Limb (tissue), 2 donors: ENCODE results near the gene TBXAS1.

ENCODE experiments used
- DNase-seq, 2 donors: peaks; one replicate each; pipeline ENCODE4 v3.0.0-alpha.2; 2016; ENCODE audit errors: extremely low spot score in 2 of 2

The TBXAS1 gene

GRCh38 chr7:139854124-139854511, 25.1 kb downstream of the TBXAS1 start:
- no peak for DNase-seq

- DNase-seq = no peak
Measured at GRCh38 chr7:139854803-139855497, 25.9 kb downstream of the TBXAS1 start.

DNA sequence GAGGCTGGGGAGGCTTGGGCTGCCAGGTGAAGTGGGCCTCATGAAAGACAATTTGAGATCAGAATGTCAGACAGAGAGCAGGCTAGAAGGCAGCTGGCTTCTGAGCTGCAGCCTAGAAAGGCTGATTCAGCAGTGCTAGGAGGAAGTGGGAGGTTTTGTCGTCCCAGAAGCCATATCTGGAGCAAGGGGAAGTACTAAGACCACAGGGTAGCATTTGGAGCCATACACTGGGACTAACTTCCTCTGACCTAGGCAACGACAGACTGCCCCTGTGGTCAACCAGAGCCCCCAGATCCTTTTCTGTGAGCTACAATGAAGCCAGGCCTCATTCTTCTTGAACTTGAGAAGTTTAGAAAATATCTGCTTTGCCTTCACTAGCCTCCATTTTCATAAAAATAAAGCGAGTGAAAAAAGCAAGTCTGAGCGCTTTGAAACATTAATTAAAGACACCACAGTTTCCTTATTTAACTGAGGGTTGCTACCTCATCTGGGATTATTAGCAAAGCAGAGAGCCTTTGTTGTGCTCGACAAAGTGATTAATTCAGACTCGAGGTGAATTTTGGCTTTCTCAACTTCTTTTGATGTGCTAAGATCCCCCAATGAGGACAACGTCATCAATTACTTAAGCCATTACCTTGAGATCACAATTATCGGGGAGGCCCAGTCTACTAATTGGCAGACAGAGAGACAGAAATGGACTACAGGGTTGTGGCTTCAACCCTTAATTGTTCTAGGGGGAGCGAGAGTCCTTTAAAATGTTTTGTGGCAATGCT, 26.6 kb downstream of the TBXAS1 start:
- no peak for DNase-seq

DNA sequence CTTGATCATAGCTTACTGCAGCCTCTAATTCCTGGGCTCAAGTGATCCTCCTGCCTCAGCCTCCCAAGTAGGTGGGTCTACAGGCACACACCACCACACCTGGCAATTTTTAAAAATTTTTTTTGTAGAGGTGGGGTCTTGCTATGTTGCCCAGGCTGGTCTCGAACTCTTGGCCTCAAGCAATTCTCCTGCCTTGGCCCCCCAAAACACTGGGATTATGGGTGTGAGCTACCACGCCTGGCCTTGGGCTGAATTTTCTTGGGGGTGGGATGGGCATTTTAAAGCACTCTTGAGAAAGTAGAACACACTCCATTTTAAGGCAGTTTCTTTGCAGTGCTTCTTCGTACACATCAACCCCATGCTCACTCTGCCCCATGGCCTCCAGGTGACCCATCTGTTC, 28.7 kb downstream of the TBXAS1 start:
- DNase-seq = no peak

DNA sequence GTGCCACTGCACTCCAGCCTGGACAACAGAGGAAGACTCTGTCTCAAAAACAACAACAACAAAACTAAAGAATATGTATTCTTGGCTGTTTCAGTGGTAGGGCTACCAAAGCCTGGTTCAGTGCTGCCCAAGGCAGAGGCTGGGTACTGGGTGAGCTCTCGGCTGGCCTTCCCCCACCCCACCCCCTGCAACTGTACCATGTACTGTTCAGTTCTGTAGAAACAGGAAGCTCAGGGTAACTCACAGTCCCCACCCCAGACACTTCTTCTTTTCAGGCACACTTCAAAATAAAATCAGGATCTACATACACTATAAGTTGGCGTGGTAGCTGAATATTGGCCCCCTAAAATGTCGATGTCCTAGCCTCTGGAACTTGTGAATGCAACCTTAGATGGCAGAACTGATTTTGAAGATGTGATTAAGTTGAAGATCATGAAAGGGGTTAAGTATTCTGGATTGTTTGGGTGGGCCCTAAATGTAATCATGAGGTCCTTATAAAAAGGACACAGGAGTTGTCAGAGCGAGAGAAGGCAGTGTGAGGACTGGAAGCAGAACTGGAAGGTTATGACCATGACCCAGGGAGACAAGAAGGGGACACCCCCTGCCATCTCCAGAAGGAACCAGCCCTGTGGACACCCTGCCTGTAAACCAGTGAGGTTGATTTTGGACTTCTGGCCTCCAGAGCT, 31.2 kb downstream of the TBXAS1 start:
- DNase-seq = no peak

- no peak for DNase-seq
Measured at GRCh38 chr7:139861803-139862202, 32.7 kb downstream of the TBXAS1 start.

- DNase-seq = no peak
Measured at GRCh38 chr7:139866047-139866837, 37.2 kb downstream of the TBXAS1 start.

- no peak for DNase-seq
Measured at GRCh38 chr7:139867847-139868246, 38.8 kb downstream of the TBXAS1 start.

- DNase-seq = no peak
Measured at GRCh38 chr7:139869886-139870285, 40.8 kb downstream of the TBXAS1 start.

DNA sequence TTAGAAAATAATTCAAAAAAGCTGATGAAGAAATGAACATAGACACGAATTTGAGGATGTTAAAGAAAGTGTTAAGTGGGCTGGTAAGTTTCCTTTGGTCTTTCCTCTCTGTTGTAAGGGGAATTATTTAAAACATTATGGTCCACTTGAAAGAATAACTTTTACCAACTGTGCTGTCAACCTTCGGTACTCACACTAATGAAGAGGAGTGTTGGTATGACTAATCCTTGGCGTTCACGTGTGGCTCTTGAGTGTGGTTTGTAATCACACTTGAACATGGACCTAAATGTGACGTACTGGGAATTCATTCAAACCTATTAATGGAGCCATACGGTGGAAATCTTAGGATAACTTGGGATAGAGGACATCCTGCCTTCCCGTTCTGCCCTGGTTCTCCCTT, 41.3 kb downstream of the TBXAS1 start:
- no peak for DNase-seq

GRCh38 chr7:139871331-139871730, 42.3 kb downstream of the TBXAS1 start:
- peak in 1 of 2 donors; percentile 22 for DNase-seq

GRCh38 chr7:139871820-139872219, 42.8 kb downstream of the TBXAS1 start:
- DNase-seq = no peak

DNA sequence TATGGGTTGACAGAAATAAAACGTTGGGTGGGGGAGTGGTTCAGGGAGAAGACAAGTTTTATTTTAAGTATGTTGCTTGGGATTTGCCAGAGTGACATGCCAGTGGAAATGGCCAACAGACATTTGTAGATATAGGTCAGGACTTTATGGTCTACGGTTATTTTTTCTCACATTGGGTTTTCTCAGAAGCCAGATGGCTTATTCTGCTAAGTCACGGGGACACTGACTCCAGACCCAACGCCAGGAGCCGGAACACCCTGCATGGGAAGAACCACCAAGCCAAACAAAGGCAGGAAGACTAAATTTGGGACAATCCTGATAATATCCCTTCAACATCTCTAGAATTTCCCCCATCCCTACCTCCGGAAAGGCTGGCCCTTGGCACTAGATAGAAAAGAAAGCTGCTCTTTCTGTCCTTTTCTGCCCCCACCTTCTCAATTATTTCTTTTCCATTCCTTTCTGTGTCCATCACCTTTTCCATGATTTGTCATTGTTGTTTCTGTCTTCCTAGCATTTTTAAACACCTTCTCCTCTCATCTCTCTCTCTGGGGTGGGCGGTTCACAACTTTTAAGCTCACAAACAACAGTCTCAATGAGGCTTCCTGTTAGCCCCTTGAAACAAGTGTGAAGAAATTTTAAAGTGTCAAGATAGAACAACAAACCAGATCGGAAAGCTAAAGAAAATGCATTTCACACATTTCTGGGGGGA, 44.7 kb downstream of the TBXAS1 start:
- DNase-seq = no peak

- peak in 1 of 2 donors; percentile 13 for DNase-seq
Measured at GRCh38 chr7:139874302-139874629, 45.2 kb downstream of the TBXAS1 start.

DNA sequence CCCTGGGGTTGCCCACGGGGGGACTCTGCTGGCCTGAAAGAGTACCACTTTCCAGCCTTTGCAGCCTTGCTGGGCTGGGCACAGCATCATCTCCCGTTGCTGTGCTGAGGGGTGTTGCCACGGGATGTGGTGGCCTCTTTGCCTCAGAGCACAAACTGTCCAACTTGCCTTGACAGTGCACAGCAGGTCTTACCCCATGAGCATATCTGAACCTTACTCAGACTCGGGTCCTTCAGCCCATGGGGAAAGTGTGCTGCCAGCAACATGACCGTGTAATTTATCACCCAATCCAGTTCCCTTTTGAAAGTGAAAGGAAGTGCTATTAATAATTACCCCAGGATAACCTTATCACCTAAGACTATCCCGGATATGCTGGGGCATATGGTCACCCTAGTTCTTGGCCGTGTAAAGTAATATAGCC, 46.8 kb downstream of the TBXAS1 start:
- no peak for DNase-seq

DNA sequence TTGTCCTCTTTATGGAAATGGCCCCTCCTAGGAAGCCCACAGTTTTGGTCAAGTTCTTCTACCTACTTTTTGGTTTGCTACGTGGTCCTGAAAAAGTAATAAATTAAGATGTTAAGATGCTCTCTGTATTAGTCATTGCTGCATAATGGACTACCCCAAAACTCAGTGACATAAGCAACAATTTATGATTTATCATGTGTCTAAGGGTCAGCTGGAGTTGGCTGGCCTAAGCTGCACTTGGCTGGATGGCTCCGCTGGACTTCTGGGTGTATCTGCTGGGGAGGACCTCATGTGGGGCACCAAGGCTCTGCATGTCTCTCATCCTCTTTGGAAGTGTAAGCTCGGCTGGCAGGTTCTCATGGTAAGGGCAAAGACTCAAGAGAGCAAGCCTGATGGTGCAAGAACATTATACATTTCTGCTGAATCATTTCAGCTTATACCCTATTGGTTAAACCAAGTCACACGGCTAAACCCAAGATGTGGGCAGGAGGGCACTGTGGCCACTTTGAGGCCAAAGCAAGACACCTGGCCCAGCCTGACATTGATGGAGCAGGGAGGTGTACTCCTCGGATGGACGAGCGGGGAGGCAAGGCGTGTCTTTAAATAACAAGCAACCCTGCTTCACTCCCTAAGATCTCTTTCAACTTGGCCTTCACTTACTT, 47.7 kb downstream of the TBXAS1 start:
- no peak for DNase-seq

DNA sequence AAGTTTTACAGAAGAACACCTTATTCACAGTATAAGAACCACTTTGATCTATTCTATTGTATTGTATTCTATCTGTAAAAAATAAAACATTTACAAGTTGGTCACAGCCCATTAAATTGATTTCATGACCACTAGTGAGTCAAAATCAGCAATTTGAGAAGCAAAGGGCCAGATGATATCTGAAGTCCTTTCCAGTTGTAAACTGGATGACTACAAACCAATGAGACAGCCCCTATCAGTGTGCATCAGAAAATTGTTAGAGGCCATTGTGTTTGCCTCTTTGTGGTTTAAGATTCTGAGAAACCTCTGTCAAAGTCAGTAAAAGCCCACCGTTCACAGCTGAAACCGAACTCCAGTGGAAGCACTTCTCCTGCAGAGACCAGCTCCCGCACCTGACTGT, 54.8 kb downstream of the TBXAS1 start:
- DNase-seq = no peak

DNA sequence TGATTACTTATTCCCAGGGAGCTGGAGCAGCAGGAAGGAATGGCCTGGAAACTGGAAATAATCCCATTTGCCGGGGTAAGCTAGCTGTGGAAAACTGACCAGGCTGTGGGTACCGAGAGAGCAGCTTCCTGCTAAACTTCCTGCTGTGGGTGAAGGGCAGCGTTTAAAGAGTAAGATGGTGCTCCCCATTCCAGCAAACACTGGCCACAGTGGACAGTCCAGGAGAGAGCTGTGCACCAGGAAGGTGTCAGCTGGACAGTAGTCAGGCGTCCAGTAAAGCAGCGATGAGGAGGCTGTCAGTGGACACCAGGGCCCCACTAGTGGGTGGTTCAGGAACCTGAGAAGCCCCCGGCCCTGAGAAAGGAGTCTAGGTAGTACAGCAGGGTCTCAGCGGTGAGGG, 55.4 kb downstream of the TBXAS1 start:
- no peak for DNase-seq

- no peak for DNase-seq
Measured at GRCh38 chr7:139885511-139885910, 56.4 kb downstream of the TBXAS1 start.

DNA sequence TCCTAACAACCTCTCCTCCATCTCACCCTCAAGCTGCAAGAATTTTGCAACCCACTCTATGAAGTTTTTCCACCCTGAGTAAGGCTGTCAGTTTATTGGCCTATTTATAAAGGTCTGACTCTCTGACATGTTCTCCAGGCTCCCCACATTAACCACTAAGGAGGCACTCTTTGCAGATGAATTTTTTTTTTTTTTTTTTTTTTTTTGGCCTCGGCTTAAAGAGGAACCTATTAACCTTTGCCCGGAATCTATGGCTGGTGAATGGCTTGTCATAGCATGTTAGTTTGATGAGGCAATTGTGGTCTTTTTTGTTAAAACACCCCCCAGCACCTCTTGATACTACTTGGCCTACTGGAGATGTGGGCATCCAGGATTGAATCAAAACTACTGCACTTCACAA, 57.1 kb downstream of the TBXAS1 start:
- no peak for DNase-seq

DNA sequence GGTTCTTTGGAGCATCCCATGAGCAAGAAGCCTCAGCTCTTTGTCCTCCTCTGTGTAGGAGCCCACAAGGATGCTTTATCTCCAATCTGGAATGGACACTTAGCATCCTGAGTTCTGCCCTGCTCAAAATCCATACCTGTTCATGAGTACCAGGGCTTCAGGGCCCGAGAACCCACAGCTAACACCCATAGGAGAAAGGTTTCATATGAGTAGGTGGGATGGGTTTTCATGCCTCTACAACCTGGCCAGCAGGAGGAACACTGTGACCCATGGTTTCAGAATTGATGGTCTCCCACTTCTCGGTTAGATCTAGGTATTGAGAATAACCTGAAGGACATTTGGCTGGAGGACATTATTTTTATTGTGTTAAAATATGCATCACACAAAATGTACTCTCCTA, 57.8 kb downstream of the TBXAS1 start:
- no peak for DNase-seq
